HG03103 (cell line): ENCODE results near the gene WDR62.

Source experiments
- ATAC-seq: cut with Tn5 transposase; IDR thresholded peaks from one replicate; pipeline ENCODE4 v1.9.1; 2021; ENCODE audit warnings: low read depth; ENCODE audit not compliant: unreplicated experiment

The WDR62 gene

GRCh38 chr19:36054733-36055686 is at the start of gene WDR62:
WDR62 (plus strand) TSS chr19:36054897; CDS start chr19:36054972, 75 bp downstream.
- ATAC-seq = peak; percentile 63

- no peak for ATAC-seq
Observed at GRCh38 chr19:36006955-36007354, 47.7 kb upstream of the WDR62 start.

- no peak for ATAC-seq
Observed at GRCh38 chr19:36008336-36008978, 46.2 kb upstream of the WDR62 start, which contains the start of gene SYNE4. SYNE4 (minus strand) TSS chr19:36008813; CDS start chr19:36008681, 132 bp downstream.

- ATAC-seq = no peak
Observed at GRCh38 chr19:36009220-36009619, 45.5 kb upstream of the WDR62 start.

- ATAC-seq = no peak
Observed at GRCh38 chr19:36009633-36010379, 44.9 kb upstream of the WDR62 start.

GRCh38 chr19:36010402-36010801 is 44.3 kb upstream of the WDR62 start:
- no peak for ATAC-seq

GRCh38 chr19:36013280-36014011 is 41.3 kb upstream of the WDR62 start:
- no peak for ATAC-seq

GRCh38 chr19:36014012-36014924 is 40.4 kb upstream of the WDR62 start, which contains the start of gene ALKBH6:
ALKBH6 (minus strand) TSS chr19:36014213; CDS start chr19:36013397, 816 bp downstream.
- ATAC-seq = peak; percentile 92

- no peak for ATAC-seq
Observed at GRCh38 chr19:36019061-36019670, 35.5 kb upstream of the WDR62 start.

GRCh38 chr19:36023432-36023831 is 31.3 kb upstream of the WDR62 start:
- no peak for ATAC-seq

GRCh38 chr19:36025541-36025940 is 29.2 kb upstream of the WDR62 start:
- no peak for ATAC-seq

- ATAC-seq = no peak
Observed at GRCh38 chr19:36026091-36026876, 28.4 kb upstream of the WDR62 start.

- ATAC-seq = no peak
Observed at GRCh38 chr19:36027696-36028095, 27.0 kb upstream of the WDR62 start.

- no peak for ATAC-seq
Observed at GRCh38 chr19:36028313-36029041, 26.2 kb upstream of the WDR62 start.

- no peak for ATAC-seq
Observed at GRCh38 chr19:36030264-36031148, 24.2 kb upstream of the WDR62 start.

- ATAC-seq = no peak
Observed at GRCh38 chr19:36031308-36031707, 23.4 kb upstream of the WDR62 start.
